Loucy (cell line): Measurements from ENCODE around the gene PRR5.

Experiments
- H2AFZ ChIP-seq: fragments of 200-600 bp; sonication (generic); 2 replicates; pipeline ENCODE4 v1.6.0; 2016; ENCODE audit warnings: antibody characterized with exemption, mild to moderate bottlenecking, low read length, moderate library complexity
- H3F3A ChIP-seq: fragments of 200-600 bp; 2 replicates; pipeline ENCODE4 v1.6.0; 2016; ENCODE audit warnings: antibody characterized with exemption, low read depth, mild to moderate bottlenecking
- H3K27me3 ChIP-seq: fragments of 200-600 bp; sonication (generic); 2 replicates; pipeline ENCODE4 v1.6.1; 2014; ENCODE audit warnings: low read length, mild to moderate bottlenecking; ENCODE audit not compliant: insufficient read depth, poor library complexity, severe bottlenecking
- H3K36me3 ChIP-seq: fragments of 200-600 bp; sonication (generic); 2 replicates; pipeline ENCODE4 v1.6.1; 2016; ENCODE audit warnings: low read length; ENCODE audit not compliant: insufficient read depth
- H3K4me1 ChIP-seq: fragments of 200-600 bp; sonication (generic); 2 replicates; pipeline ENCODE4 v1.5.1; 2014; ENCODE audit warnings: low read length, mild to moderate bottlenecking; ENCODE audit not compliant: insufficient read depth, poor library complexity, severe bottlenecking
- H3K4me2 ChIP-seq: fragments of 200-600 bp; sonication (generic); 2 replicates; pipeline ENCODE4 v1.6.0; 2014; ENCODE audit warnings: antibody characterized with exemption, low read length, low read depth, mild to moderate bottlenecking; ENCODE audit not compliant: poor library complexity, severe bottlenecking
- H3K4me3 ChIP-seq: fragments of 200-600 bp; sonication (generic); 2 replicates; pipeline ENCODE4 v1.5.1; 2014; ENCODE audit warnings: low read length, mild to moderate bottlenecking, mixed read lengths; ENCODE audit not compliant: poor library complexity, severe bottlenecking
- H3K79me2 ChIP-seq: fragments of 200-600 bp; sonication (generic); 2 replicates; pipeline ENCODE4 v1.6.1; 2014; ENCODE audit warnings: low read length; ENCODE audit not compliant: insufficient read depth
- H3K9ac ChIP-seq: fragments of 200-600 bp; sonication (generic); 2 replicates; pipeline ENCODE4 v1.6.0; 2014; ENCODE audit warnings: mild to moderate bottlenecking, low read depth, low read length, moderate library complexity; ENCODE audit not compliant: poor library complexity, severe bottlenecking
- H3K9me2 ChIP-seq: fragments of 200-600 bp; sonication (generic); replicated peaks from 2 replicates; pipeline ENCODE4 v1.6.1; 2016; ENCODE audit warnings: low read depth, low read length, mixed read lengths
- H3K9me3 ChIP-seq: fragments of 200-600 bp; sonication (generic); 2 replicates; pipeline ENCODE4 v1.6.1; 2014; ENCODE audit warnings: mild to moderate bottlenecking, antibody characterized with exemption, low read length, low read depth; ENCODE audit not compliant: insufficient read depth
- H4K20me1 ChIP-seq: fragments of 200-600 bp; sonication (generic); 2 replicates; pipeline ENCODE4 v1.6.0; 2014; ENCODE audit warnings: antibody characterized with exemption, low read length, mild to moderate bottlenecking; ENCODE audit not compliant: insufficient read depth, poor library complexity, severe bottlenecking
- CTCF ChIP-seq: fragments of 200-600 bp; sonication (generic); conservative IDR thresholded peaks from 2 replicates; pipeline ENCODE4 v1.5.1; 2014; ENCODE audit warnings: mild to moderate bottlenecking, antibody characterized with exemption, low read length
- EZH2phosphoT487 ChIP-seq: fragments of 200-600 bp; IDR thresholded peaks from 2 replicates; pipeline ENCODE4 v1.6.1; 2018; ENCODE audit warnings: antibody characterized with exemption, mild to moderate bottlenecking, moderate library complexity, borderline replicate concordance

PRR5 gene

GRCh38 chr22:44748524-44748923 lies 46.5 kb downstream of the PRR5 start:
- H3K4me1 ChIP-seq, result no peaks in the 10 kb centered on the region
- H3K36me3 ChIP-seq, result no peaks in the 10 kb centered on the region

GRCh38 chr22:44750481-44750880 lies 48.5 kb downstream of the PRR5 start:
- no peak overlapping the region for H3K4me3 ChIP-seq
- no peaks in the 10 kb centered on the region for H3K9me2 ChIP-seq
- no peaks in the 10 kb centered on the region for H3F3A ChIP-seq
- H3K4me2 ChIP-seq, result no peak overlapping the region
- TF ChIP-seq CTCF, result no peak
- TF ChIP-seq EZH2phosphoT487, result no peak
- no peaks in the 10 kb centered on the region for H3K79me2 ChIP-seq
- H3K36me3 ChIP-seq, result no peaks in the 10 kb centered on the region
- H3K27me3 ChIP-seq, result no peaks in the 10 kb centered on the region
- H3K9ac ChIP-seq, result no peak overlapping the region
- no peaks in the 10 kb centered on the region for H4K20me1 ChIP-seq
- H3K9me3 ChIP-seq, result no peaks in the 10 kb centered on the region
- H2AFZ ChIP-seq, result no peak overlapping the region
- H3K4me1 ChIP-seq, result no peaks in the 10 kb centered on the region

More at GRCh38 chr22:44748524-44748923, 46.5 kb downstream of the PRR5 start:
- no peak overlapping the region for H3K4me2 ChIP-seq
- H3K9me3 ChIP-seq, result no peaks in the 10 kb centered on the region
- H3K4me3 ChIP-seq, result no peak overlapping the region
- H3K9me2 ChIP-seq, result no peaks in the 10 kb centered on the region
- no peaks in the 10 kb centered on the region for H3F3A ChIP-seq
- H2AFZ ChIP-seq, result no peak overlapping the region
- TF ChIP-seq CTCF, result no peak
- no peak for TF ChIP-seq EZH2phosphoT487
- no peak overlapping the region for H3K9ac ChIP-seq
- no peaks in the 10 kb centered on the region for H3K79me2 ChIP-seq
- H4K20me1 ChIP-seq, result no peaks in the 10 kb centered on the region
- no peaks in the 10 kb centered on the region for H3K27me3 ChIP-seq

GRCh38 chr22:44752285-44753188 lies 50.5 kb downstream of the PRR5 start, which contains the start of gene ARHGAP8:
ARHGAP8 (plus strand) TSS chr22:44752575; CDS start chr22:44786528, 33,953 bp downstream.
- Histone ChIP-seq H3K27me3 (no peaks in the 10 kb centered on the region), H3K36me3 (no peaks in the 10 kb centered on the region), H3K4me2 (no peak within 1 kb of the TSS), H3K9me2 (no peaks in the 10 kb centered on the region), H3F3A (no peaks in the 10 kb centered on the region), H3K79me2 (no peaks in the 10 kb centered on the region), H4K20me1 (no peaks in the 10 kb centered on the region), H3K4me1 (no peaks in the 10 kb centered on the region), H3K9ac (no peak within 1 kb of the TSS), H3K4me3 (no peak within 1 kb of the TSS), H2AFZ (no peak within 1 kb of the TSS), H3K9me3 (no peaks in the 10 kb centered on the region)
- TF ChIP-seq CTCF, result no peak
- TF ChIP-seq EZH2phosphoT487, result no peak
